ENCODE data around the gene FAT1.

Gene FAT1

GRCh38 chr4:186647821-186648220 is 75.8 kb downstream of the FAT1 start:
- no peak for DNase-seq

- DNase-seq, result no peak
These were observed 78.9 kb downstream of the FAT1 start for GRCh38 chr4:186644737-186645261.

DNA sequence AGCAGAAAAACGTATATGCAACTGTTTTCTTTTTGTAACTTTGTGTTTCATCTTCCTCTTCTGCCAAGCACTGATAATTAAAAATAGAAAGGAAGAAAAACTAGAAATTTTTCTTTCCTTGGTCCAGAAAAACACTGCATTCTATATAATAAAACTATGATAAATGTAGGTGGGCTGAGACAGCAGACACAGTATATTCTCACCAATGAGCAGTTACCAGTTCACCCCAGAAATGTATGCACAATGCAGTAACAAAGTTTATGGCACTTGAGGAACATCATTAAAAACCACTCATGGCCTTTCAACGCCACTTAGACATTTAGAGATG is 79.4 kb downstream of the FAT1 start:
- no peak for DNase-seq

DNA sequence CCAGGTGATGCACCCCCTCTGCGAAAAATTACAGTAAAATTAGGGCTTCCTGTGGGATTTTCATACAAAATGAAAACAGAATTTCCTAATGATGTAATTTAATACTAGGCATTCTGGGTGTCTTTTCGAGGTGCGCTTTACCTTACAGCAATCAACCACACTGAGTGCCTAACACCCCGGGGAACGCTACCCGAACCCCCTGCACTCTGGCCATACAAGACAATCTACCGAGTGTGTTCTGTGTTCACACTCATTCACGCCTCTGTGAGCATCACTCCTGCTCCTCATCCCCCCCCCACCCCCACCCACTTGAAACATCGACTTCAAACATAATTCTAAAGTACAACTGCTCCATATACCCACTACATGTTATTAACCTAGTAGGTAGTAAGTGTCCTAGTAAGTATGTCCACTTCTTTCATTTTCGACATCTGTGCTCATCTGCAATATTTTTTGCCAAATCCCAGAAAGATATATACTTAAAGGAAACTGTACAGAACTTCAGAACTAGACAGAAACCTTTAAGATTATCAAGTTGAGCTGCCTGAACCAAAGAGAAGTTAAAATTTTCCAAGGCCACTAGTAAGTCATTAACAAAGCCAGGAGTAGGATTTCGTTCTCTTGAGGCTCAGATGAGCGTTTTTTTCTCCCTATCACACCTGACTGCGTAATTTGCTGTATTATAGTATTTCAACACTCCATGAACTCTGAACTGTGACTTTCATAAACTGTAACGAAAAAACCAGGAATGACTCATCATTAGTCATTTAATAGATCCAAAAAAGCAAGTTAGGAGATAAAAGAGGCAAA is 80.0 kb downstream of the FAT1 start:
- no peak for DNase-seq

GRCh38 chr4:186642998-186643397 is 80.7 kb downstream of the FAT1 start:
- DNase-seq, result no peak

- no peak for DNase-seq
These were observed 81.1 kb downstream of the FAT1 start for GRCh38 chr4:186642530-186642929.

DNA sequence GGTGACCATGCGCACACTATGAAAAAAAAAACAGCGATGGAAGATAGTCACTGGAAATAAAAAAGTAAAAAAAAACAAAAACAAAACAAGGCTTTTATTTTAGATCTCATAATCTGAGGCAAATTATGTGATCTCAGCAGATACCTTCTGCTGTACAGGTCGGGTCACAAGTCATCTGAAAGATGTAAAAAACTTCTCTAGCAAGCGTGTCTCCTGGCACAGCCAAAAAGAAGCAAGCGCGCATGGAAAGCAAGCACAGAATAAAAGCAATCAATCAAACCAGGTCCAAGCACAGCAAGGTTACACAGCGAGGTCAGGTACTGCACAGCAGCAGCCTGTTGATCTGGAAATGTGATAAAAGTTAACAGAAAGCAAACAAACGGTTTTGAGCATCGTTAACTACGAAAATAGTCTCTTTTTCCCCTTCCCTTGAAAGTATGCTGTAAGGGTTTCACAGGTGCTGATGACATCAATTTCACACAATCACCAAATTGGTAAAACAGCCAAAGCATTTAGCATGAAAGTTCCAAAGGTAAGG is 89.0 kb downstream of the FAT1 start:
- DNase-seq, result no peak

- DNase-seq, result no peak
These were observed 89.8 kb downstream of the FAT1 start for GRCh38 chr4:186633844-186634243.

DNA sequence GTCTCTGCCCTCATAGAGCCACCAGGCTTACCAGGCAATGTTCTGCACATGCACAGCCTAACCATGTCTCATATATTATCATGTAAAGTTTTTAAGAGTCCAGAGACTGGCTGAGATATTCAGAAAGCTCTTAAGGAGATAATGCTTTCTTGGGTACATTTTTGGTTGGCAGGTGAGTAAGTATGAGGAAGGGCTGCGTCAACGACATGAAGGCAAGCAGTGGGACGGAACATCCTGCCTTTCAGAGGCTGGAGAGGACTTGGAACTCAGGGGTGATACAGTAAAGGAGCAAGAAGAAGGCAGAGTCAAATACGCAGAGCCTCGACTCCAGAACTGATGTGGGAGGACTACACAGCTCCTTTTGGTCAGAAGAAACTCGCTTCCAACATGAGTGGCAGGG is 93.5 kb downstream of the FAT1 start:
- DNase-seq, result no peak

DNA sequence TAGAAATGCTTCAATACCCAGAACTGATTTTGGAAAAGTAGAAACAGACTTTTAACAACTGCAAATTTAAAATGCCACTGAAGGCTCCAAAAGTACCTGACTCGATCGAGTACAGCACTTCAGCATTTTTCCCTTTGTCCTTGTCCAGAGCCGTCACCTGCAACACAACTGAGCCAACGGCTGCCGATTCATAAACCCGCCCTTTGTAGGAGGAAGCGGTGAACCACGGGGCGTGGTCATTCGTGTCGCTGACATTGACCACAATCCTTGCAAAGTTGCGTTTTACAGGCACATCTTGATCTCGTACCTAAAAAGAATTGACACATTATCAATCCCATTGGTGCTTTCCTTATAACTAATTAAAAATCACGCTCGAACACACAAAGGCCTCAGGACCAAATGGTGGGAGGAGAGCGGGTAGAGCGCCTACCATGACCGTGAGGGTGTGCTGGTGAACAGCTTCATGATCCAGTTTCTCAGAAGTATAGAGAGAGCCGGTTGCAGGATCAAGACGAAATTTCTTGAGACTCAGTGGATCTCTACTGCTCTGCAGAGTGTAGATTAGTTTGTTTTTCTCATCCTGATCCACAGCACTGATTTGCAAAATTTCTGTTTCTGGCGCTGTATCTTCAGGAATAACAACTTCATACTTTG is 95.5 kb downstream of the FAT1 start:
- no peak for DNase-seq

DNA sequence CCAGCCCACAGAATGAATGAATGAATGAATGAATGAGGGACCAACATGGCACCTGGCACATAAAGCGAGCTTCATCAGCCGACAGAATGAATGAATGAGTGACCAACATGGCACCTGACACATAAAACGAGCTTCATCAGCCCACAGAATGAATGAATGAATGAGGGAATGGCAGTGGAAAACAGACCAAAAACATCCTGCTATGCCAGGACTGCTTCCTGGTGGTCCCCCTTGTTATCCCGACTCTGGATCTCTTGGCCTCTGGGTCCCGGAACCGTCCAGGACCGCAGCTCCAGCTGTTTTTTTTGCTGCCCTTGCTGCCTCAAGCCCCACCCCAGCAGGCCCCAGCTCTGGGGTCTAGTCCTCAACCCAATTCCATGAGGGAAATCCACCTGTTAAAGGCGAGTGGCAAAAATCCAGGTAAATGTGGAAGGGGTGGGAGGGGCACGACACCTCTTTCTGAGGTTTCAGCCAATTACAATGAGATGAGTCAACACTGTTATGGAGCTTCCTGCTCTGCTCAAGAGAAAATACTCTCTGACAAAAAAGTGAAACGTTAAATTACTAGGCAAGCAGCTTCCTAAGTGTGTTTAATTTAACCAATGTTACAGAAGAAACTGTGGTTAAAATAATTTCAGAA is 96.3 kb downstream of the FAT1 start:
- no peak for DNase-seq

GRCh38 chr4:186624951-186625350 is 98.7 kb downstream of the FAT1 start:
- DNase-seq, result no peak

GRCh38 chr4:186623546-186623945 is 100.1 kb downstream of the FAT1 start:
- no peak for DNase-seq

DNA sequence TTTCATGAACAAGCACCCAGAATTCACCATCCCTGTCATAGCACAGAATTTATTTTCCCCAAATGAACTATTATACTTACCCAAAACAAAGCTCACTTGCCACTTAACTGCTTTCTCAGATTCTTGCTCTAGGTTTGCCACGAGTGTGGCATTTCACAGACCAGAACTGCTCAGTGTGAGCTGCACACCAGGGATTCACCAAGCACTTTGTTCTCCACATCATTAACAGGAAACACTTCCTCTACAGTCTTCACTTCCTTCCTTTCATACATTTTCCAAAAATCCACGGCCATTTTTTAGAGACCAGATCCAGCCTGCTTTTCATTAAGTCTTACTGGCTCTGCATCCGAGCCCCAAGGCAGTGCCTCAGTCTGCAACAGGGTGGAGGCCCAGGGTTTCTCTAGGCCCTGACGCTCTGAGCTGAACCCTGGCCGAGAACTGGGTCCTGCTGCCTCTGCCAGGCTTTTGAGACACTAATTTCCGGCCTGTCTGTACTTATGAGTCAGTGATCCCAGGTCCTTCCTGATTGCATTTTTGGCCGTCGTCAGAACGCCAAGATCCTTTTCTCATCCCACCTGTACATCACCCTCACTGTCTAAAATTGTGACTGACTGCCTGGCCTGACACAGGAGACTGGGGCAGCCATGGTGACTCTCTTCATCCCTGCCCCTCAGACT is 100.7 kb downstream of the FAT1 start:
- DNase-seq, result no peak

- no peak for DNase-seq
These were observed 101.6 kb downstream of the FAT1 start for GRCh38 chr4:186621959-186622553.

DNA sequence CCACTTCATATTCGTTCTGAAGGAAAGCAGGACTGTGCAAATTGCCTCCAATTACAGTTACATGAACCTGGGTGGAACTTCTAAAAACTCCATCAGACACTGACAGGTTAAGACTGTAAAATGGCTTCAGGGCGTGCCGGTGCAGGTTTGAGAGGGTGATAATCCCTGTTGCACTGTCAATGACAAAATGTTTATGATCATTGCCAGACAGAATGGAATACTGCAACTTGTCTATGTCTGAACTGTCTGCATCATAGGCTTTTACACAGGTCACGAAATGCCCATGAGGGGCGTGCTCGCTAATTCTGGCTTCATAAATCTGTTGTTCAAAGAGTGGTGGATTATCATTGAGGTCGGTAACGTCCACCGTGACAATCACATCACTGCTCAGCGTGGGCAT is 104.6 kb downstream of the FAT1 start:
- DNase-seq, result no peak

DNA sequence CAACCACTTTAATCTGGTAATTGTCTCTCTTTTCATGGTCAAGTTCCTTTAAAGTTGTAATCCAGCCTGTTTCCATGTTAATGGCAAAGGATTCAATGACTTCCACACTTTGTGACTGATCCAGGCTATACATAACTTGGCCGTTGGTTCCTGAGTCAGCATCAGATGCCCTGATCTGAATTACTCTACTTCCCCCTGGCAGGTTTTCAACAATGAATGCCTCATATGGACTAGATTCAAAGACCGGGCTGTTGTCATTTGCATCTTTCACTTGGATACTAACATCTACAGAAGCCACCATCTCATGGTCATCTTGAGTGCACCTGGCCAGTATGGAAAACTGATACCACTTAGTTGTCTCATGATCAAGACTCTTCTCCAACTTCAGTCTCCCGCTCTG is 105.7 kb downstream of the FAT1 start:
- no peak for DNase-seq

GRCh38 chr4:186607490-186607889 is 116.2 kb downstream of the FAT1 start:
- DNase-seq, result no peak

DNA sequence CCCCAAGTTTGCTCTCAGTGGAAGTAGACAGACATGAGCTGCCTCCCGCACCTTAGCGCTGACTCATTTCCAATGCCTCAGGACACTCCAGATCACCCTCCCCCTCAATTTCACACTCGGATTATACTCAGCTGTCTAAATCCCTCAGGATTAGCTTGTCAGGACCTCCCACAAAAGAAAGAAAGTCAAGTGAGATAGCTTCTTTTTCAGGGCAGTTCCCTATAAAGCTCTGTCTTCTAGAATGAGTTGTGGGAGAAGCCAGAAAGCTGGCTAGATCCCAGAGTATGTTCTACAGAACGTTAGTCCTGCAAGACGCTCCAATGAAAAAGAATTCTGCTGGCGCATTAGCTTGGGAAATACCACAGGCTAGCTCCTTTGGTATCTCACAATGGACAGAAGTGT is 117.1 kb downstream of the FAT1 start:
- no peak for DNase-seq

GRCh38 chr4:186605261-186605865 is 118.3 kb downstream of the FAT1 start:
- no peak for DNase-seq

GRCh38 chr4:186604124-186604807 is 119.4 kb downstream of the FAT1 start:
- no peak for DNase-seq

- DNase-seq, result no peak
These were observed 120.7 kb downstream of the FAT1 start for GRCh38 chr4:186602978-186603377.

All from NCI-H1436 (cell line).